WTC11 (cell line): ENCODE results near the gene ZNF600. TPM values are rescaled to one million over a fixed set of nuclear protein-coding genes. Genes with fewer than 3 reads are reported as not detected.
"Not testable (repeated sequence)": the region's sequence is repeated elsewhere in the genome, so short reads cannot be mapped to it uniquely, and the experiment has no call there.

ENCODE experiments used
- ATAC-seq: fragments of 200-7000 bp; cut with Tn5 transposase; 2 replicates; pipeline ENCODE4 v1.10.0; 2021; ENCODE audit warnings: mild to moderate bottlenecking, moderate library complexity
- CTCF ChIA-PET: fragments of 300-600 bp; sonication (Branson Sonifier 250); formaldehyde crosslinking; loops from one replicate; lab custom pipeline; 2021; ENCODE audit warnings: antibody characterized with exemption; lab: Charles Lee
- POLR2A ChIA-PET: fragments of 350-600 bp; sonication (Branson Sonifier 250); formaldehyde crosslinking; loops from one replicate; lab custom pipeline; 2021; ENCODE audit warnings: antibody characterized with exemption; lab: Charles Lee
- DNase-seq: peaks from one replicate; pipeline ENCODE4 v3.0.0; 2021; ENCODE audit warnings: low spot score
- H3K27ac Mint-ChIP-seq: 2 replicates; pipeline ENCODE4 v1.8.0; 2021; ENCODE audit warnings: mixed read lengths
- H3K27me3 Mint-ChIP-seq: 2 replicates; pipeline ENCODE4 v1.8.0; 2021; ENCODE audit warnings: low read depth, mild to moderate bottlenecking, moderate library complexity, mixed read lengths
- H3K36me3 Mint-ChIP-seq: 2 replicates; pipeline ENCODE4 v1.8.0; 2021; ENCODE audit warnings: mixed read lengths
- H3K4me1 Mint-ChIP-seq: 2 replicates; pipeline ENCODE4 v1.8.0; 2022; ENCODE audit warnings: mixed read lengths
- H3K4me3 Mint-ChIP-seq: 2 replicates; pipeline ENCODE4 v1.8.0; 2021; ENCODE audit warnings: mild to moderate bottlenecking, moderate library complexity, mixed read lengths
- H3K9me3 Mint-ChIP-seq: 2 replicates; pipeline ENCODE4 v1.8.0; 2021; ENCODE audit warnings: mixed read lengths
- CREM ChIP-seq: sonication (generic); formaldehyde crosslinking; IDR thresholded peaks from 2 replicates; pipeline ENCODE4 v1.8.1; 2022; ENCODE audit warnings: mild to moderate bottlenecking, missing genetic modification reagents, moderate library complexity
- E2F5 ChIP-seq: sonication (generic); formaldehyde crosslinking; IDR thresholded peaks from 2 replicates; pipeline ENCODE4 v1.8.1; 2022; ENCODE audit warnings: mild to moderate bottlenecking, moderate library complexity, missing genetic modification reagents
- ETV6 ChIP-seq: sonication (generic); formaldehyde crosslinking; IDR thresholded peaks from 2 replicates; pipeline ENCODE4 v1.8.1; 2022; ENCODE audit warnings: mild to moderate bottlenecking, missing genetic modification reagents
- SOX15 ChIP-seq: fragments of 250-450 bp; sonication (Bioruptor Pico); IDR thresholded peaks from 2 replicates; pipeline ENCODE4 v1.9.0; 2021; ENCODE audit warnings: mild to moderate bottlenecking
- SP1 ChIP-seq: sonication (generic); formaldehyde crosslinking; conservative IDR thresholded peaks from 2 replicates; pipeline ENCODE4 v1.8.1; 2022; ENCODE audit warnings: missing genetic modification reagents
- TEAD1 ChIP-seq: sonication (generic); formaldehyde crosslinking; IDR thresholded peaks from 2 replicates; pipeline ENCODE4 v1.8.0; 2022; ENCODE audit warnings: mild to moderate bottlenecking, missing genetic modification reagents
- ZBTB21 ChIP-seq: sonication (generic); formaldehyde crosslinking; IDR thresholded peaks from 2 replicates; pipeline ENCODE4 v1.8.1; 2023; ENCODE audit warnings: mild to moderate bottlenecking, missing genetic modification reagents, borderline replicate concordance
- ZNF121 ChIP-seq: sonication (generic); formaldehyde crosslinking; IDR thresholded peaks from 2 replicates; pipeline ENCODE4 v1.8.0; 2023; ENCODE audit warnings: missing genetic modification reagents
- ZNF423 ChIP-seq: fragments of 250-450 bp; sonication (Bioruptor Pico); IDR thresholded peaks from 2 replicates; pipeline ENCODE4 v2.1.2; 2022; ENCODE audit warnings: mild to moderate bottlenecking, moderate library complexity
- total RNA-seq: library from RNA; stranded (reverse); gene quantifications from 3 replicates; pipeline ENCODE4 v1.2.3, GENCODE V29; 2021

The ZNF600 gene
- total RNA-seq, 1 experiment from 2014 or later: 13.2 TPM

DNA sequence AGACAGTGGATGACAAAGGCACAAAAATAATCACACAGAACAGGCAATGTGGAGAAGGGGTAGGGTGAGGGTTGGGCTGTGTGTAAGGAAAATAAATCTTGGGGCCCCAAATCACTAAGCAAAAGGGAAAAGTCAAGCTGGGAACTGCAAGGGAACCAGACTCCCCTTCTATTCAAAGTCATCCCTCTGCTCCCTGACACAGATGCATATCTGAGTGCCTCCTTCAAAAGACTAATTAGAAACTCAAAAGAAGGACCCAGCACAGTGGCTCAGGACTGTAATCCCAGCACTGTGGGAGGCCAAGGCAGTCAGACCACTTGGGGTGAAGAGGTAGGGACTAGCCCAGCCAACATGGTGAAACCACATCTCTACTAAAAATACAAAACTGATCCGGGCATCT is 70.1 kb downstream of the ZNF600 start:
- Mint-ChIP-seq H3K9me3 (peaks cover 20% of the 10 kb centered on the region), H3K4me3 (peak overlapping the region; percentile 51), H3K36me3 (peaks cover 70% of the 10 kb centered on the region), H3K4me1 (peaks cover 30% of the 10 kb centered on the region), H3K27ac (peak overlapping the region; percentile 75), H3K27me3 (peaks cover 60% of the 10 kb centered on the region)
- POLR2A ChIA-PET: no interaction called here
- peak; percentile 98 for ATAC-seq
- CTCF ChIA-PET: interaction anchor here (0.6 kb wide), 2 partner anchors 9 to 445 kb away, joined by 3 read pairs; no protein-coding TSS in a partner anchor
- peak; percentile 66 for DNase-seq
- peak; percentile 48; the same call in 1 of the 2 replicates for TF ChIP-seq ETV6
- peak; percentile 54; the same call in 1 of the 2 replicates for TF ChIP-seq TEAD1
- no peak for TF ChIP-seq SOX15 (CRISPR knock-in tag)
- TF ChIP-seq ZNF121 (CRISPR knock-in tag): peak; percentile 90
- peak; percentile 90 for TF ChIP-seq ZNF423 (CRISPR knock-in tag)
- no peak for TF ChIP-seq CREM (CRISPR knock-in tag)
- 0 out of 2 replicates have a peak, but pooled peaks have one; percentile 30 for TF ChIP-seq SP1 (CRISPR knock-in tag)
- 0 out of 2 replicates have a peak, but pooled peaks have one; percentile 33 for TF ChIP-seq ZBTB21 (CRISPR knock-in tag)
- no peak for TF ChIP-seq E2F5 (CRISPR knock-in tag)

DNA sequence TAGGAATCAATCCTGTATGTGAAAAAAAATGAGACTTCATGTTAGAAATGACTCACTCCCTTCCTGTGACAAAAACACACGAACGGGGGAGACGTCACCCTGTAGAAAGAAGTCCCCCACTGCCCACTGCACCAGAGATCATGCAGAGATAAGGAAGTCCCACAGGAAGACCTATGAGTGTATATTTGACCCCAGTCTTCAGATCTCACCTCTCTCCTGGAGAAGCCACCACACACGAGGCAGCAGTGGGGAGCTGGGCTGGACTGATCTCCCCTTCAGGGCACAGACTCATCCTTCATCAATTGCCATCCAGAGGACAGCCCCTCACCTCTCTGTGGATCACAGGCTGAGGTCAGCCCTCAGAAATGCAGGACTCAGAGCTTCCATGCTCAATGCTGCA is 70.7 kb downstream of the ZNF600 start:
- peak overlapping the region; percentile 51 for H3K4me3 Mint-ChIP-seq
- H3K36me3 Mint-ChIP-seq: peaks cover 69% of the 10 kb centered on the region
- CTCF ChIA-PET: interaction anchor here (0.6 kb wide), 1 partner anchor 71 kb away, joined by 3 read pairs; no protein-coding TSS in a partner anchor
- peak; percentile 34; the same call in 1 of the 2 replicates for ATAC-seq
- H3K4me1 Mint-ChIP-seq: peaks cover 30% of the 10 kb centered on the region
- DNase-seq, POLR2A ChIA-PET: not testable (repeated sequence)
- H3K9me3 Mint-ChIP-seq: peaks cover 15% of the 10 kb centered on the region
- H3K27ac Mint-ChIP-seq: peak overlapping the region; percentile 75; the same call in 1 of the 2 replicates
- H3K27me3 Mint-ChIP-seq: peaks cover 60% of the 10 kb centered on the region

DNA sequence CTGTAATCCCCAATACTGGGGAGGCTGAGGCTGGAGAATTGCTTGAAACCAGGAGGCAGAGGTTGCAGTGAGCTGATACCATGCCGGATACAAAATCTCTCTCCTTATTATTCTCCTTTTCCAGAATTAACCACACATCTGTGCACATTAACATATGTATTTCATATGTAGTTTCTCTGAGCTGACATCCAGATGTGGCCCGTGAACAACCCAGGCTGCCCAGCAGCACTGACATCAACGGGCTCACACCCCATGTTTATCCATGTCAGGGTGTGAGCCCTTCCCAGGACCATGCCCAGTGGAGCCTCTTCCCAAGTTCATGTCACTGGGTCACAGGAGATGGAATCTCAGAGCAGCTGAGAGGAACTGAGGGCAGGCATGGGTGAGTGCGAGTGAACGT is 71.3 kb downstream of the ZNF600 start:
- ATAC-seq, H3K27ac Mint-ChIP-seq, POLR2A ChIA-PET, CTCF ChIA-PET, DNase-seq: not testable (repeated sequence)
- Mint-ChIP-seq H3K4me1 (peaks cover 30% of the 10 kb centered on the region), H3K36me3 (peaks cover 72% of the 10 kb centered on the region), H3K27me3 (peaks cover 60% of the 10 kb centered on the region), H3K4me3 (0 out of 2 replicates have a peak overlapping the region, but pooled peaks have one; percentile 51), H3K9me3 (peaks cover 14% of the 10 kb centered on the region)

Other genes starting within 250 kb of the ZNF600 start
- 34.6 to 40.3 TPM (median 35.0 TPM) in 3 replicates for gene ZNF701, start 216.5 kb downstream of the ZNF600 start, total RNA-seq
- gene ZNF83, start 148.4 kb downstream of the ZNF600 start, total RNA-seq: 32.5 to 36.4 TPM (median 34.1 TPM) in 3 replicates
- 18.0 to 22.4 TPM (median 19.9 TPM) in 3 replicates for gene ZNF611, start 51.7 kb downstream of the ZNF600 start, total RNA-seq
- 25.7 to 26.7 TPM (median 26.1 TPM) in 3 replicates for gene ZNF28, start 34.8 kb upstream of the ZNF600 start, total RNA-seq
- gene ZNF468, start 70.8 kb upstream of the ZNF600 start, total RNA-seq: 26.9 to 32.0 TPM (median 29.5 TPM) in 3 replicates
- 23.7 to 25.4 TPM (median 23.8 TPM) in 3 replicates for gene ZNF320, start 110.8 kb upstream of the ZNF600 start, total RNA-seq
- gene ZNF888, start 136.6 kb upstream of the ZNF600 start, total RNA-seq: 7.6 to 9.8 TPM (median 7.8 TPM) in 3 replicates
- gene ZNF816, start 176.1 kb upstream of the ZNF600 start, total RNA-seq: 10.8 to 15.3 TPM (median 12.4 TPM) in 3 replicates
- not detected in 3 replicates for gene ERVV-1, start 227.1 kb upstream of the ZNF600 start, total RNA-seq